OCI-LY7 (cell line): ENCODE measurements around the gene LAMA2. TPM values are rescaled to one million over a fixed set of nuclear protein-coding genes. Genes with fewer than 3 reads are reported as not detected.

ENCODE experiments used
- BruUV-seq: library from RNA; stranded (reverse); fragments of 400-500 nt; replicated peaks from 2 replicates; lab custom pipeline; 2021; lab: Mats Ljungman, UMichigan
- CTCF ChIA-PET: fragments of 300-600 bp; sonication (Branson Sonifier 250); formaldehyde crosslinking; loops from one replicate; lab custom pipeline; 2022; ENCODE audit warnings: antibody characterized with exemption; ENCODE audit not compliant: unreplicated experiment; lab: Charles Lee
- POLR2A ChIA-PET: fragments of 300-600 bp; sonication (Branson Sonifier 250); formaldehyde crosslinking; loops from one replicate; lab custom pipeline; 2022; ENCODE audit warnings: antibody characterized with exemption; lab: Charles Lee
- DNase-seq: peaks from one replicate; pipeline ENCODE4 v3.0.0-alpha.2; 2015; ENCODE audit warnings: low spot score
- H2AFZ ChIP-seq: fragments of 200-600 bp; sonication (generic), shearing (Covaris generic); 2 replicates; pipeline ENCODE4 v1.6.1; 2014; ENCODE audit warnings: mild to moderate bottlenecking, antibody characterized with exemption, low read length, moderate library complexity
- H3K27ac ChIP-seq: fragments of 200-600 bp; sonication (generic); 2 replicates; pipeline ENCODE4 v1.5.1; 2014; ENCODE audit warnings: mixed run types, low read depth, mild to moderate bottlenecking, moderate library complexity, low read length, inconsistent platforms; ENCODE audit not compliant: poor library complexity, severe bottlenecking
- H3K36me3 ChIP-seq: fragments of 200-600 bp; sonication (generic); 2 replicates; pipeline ENCODE4 v1.6.1; 2014; ENCODE audit warnings: mild to moderate bottlenecking, antibody characterized with exemption, low read length, moderate library complexity, mixed read lengths; ENCODE audit not compliant: insufficient read depth
- H3K4me1 ChIP-seq: fragments of 200-600 bp; sonication (generic); 2 replicates; pipeline ENCODE4 v1.5.1; 2014; ENCODE audit warnings: mild to moderate bottlenecking, low read length; ENCODE audit not compliant: insufficient read depth, poor library complexity, severe bottlenecking
- H3K4me2 ChIP-seq: fragments of 200-600 bp; sonication (generic); 2 replicates; pipeline ENCODE4 v1.6.1; 2014; ENCODE audit warnings: mild to moderate bottlenecking, low read length
- H3K4me3 ChIP-seq: fragments of 200-600 bp; sonication (generic); 2 replicates; pipeline ENCODE4 v1.5.1; 2014; ENCODE audit warnings: mild to moderate bottlenecking, low read depth, low read length; ENCODE audit not compliant: poor library complexity, severe bottlenecking
- H3K79me2 ChIP-seq: fragments of 200-600 bp; sonication (generic); 2 replicates; pipeline ENCODE4 v1.6.1; 2016; ENCODE audit warnings: low read depth, mild to moderate bottlenecking, low read length, moderate library complexity, mixed read lengths; ENCODE audit not compliant: insufficient read depth
- H3K9me2 ChIP-seq: fragments of 200-600 bp; sonication (generic); 2 replicates; pipeline ENCODE4 v1.6.1; 2016; ENCODE audit warnings: mild to moderate bottlenecking, low read length, mixed read lengths; ENCODE audit not compliant: insufficient read depth
- H3K9me3 ChIP-seq: fragments of 200-600 bp; sonication (generic); 2 replicates; pipeline ENCODE4 v1.6.1; 2014; ENCODE audit warnings: mild to moderate bottlenecking, mixed run types, low read length, mixed read lengths
- H4K20me1 ChIP-seq: fragments of 200-600 bp; sonication (generic); 2 replicates; pipeline ENCODE4 v1.6.1; 2014; ENCODE audit warnings: mild to moderate bottlenecking, antibody characterized with exemption, low read length, moderate library complexity, mixed read lengths; ENCODE audit not compliant: insufficient read depth
- CTCF ChIP-seq: fragments of 200-600 bp; sonication (generic); conservative IDR thresholded peaks from 2 replicates; pipeline ENCODE4 v1.5.1; 2014; ENCODE audit warnings: mild to moderate bottlenecking, antibody characterized with exemption, low read length, moderate library complexity, mixed read lengths
- EZH2phosphoT487 ChIP-seq: fragments of 200-600 bp; sonication (generic); IDR thresholded peaks from 2 replicates; pipeline ENCODE4 v1.6.1; 2018; ENCODE audit warnings: low read depth, borderline replicate concordance, mild to moderate bottlenecking, mixed run types, antibody characterized with exemption, low read length, moderate library complexity, mixed read lengths
- intact Hi-C: fragments of 100-400 bp; cut with micrococcal nuclease; formaldehyde crosslinking; loops from one replicate; pipeline ENCODE4 v1.10.0; 2022; ENCODE audit not compliant: unreplicated experiment
- total RNA-seq, 2 experiments: library from RNA; depleted of rRNA in 1 of 2; stranded (reverse); fragments of >200 nt in 1 of 2; shearing (Covaris generic) in 1 of 2; gene quantifications; 2 replicates each; pipeline ENCODE4 v1.2.3, GENCODE V29; 2014 to 2022

LAMA2 gene
- total RNA-seq, 2 experiments from 2014 or later = not detected

- no peak for DNase-seq
- no TSS peak for BruUV-seq
- TF ChIP-seq EZH2phosphoT487 (no peak), CTCF (no peak)
- Histone ChIP-seq H3K27ac (no peak overlapping the region), H2AFZ (no peak overlapping the region), H3K9me3 (no peaks in the 10 kb centered on the region), H3K9me2 (no peaks in the 10 kb centered on the region), H3K4me2 (no peak overlapping the region), H4K20me1 (no peaks in the 10 kb centered on the region), H3K4me3 (no peak overlapping the region), H3K4me1 (peaks cover 4% of the 10 kb centered on the region), H3K79me2 (no peaks in the 10 kb centered on the region), H3K36me3 (no peaks in the 10 kb centered on the region)
- CTCF ChIA-PET = no interaction called here
- POLR2A ChIA-PET = interaction anchor here (0.5 kb wide), 1 partner anchor 98 kb away, joined by 3 read pairs; no protein-coding TSS in a partner anchor
- intact Hi-C loops = no loop called here
These were observed 515.8 kb downstream of the LAMA2 start for GRCh38 chr6:129398764-129399163.

GRCh38 chr6:129402244-129402643, 519.3 kb downstream of the LAMA2 start:
- Histone ChIP-seq H3K4me2 (no peak overlapping the region), H3K36me3 (no peaks in the 10 kb centered on the region), H3K4me1 (no peaks in the 10 kb centered on the region), H3K79me2 (no peaks in the 10 kb centered on the region), H4K20me1 (no peaks in the 10 kb centered on the region), H3K27ac (no peak overlapping the region), H3K9me2 (no peaks in the 10 kb centered on the region), H3K4me3 (no peak overlapping the region), H3K9me3 (no peaks in the 10 kb centered on the region), H2AFZ (no peak overlapping the region)
- ChIA-PET CTCF (no interaction called here), POLR2A (interaction anchor here (0.7 to 0.9 kb wide), 2 partner anchors 24 to 980 kb away, joined by 4 to 5 read pairs; no protein-coding TSS in a partner anchor)
- intact Hi-C loops = no loop called here
- no TSS peak for BruUV-seq
- TF ChIP-seq CTCF = no peak
- no peak for TF ChIP-seq EZH2phosphoT487
- no peak for DNase-seq

DNA sequence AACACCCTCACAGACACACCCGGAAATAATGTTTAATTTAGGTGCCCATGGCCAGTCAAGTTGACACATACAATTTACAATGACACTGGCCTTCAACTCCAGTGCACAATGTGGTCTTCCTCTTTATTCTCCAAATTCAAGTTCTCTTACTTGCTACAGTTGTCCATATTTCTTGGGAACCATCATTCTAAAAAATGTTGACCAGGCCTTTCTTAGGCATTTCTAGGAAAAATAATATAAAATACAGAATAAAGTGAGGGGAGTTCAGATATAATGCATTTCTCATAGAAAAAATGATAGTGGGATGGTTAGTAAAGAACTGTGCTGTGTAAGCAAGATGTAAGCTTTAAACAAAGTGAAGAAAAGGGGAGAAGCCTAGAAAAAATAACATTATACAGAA, 528.2 kb downstream of the LAMA2 start:
- no peaks in the 10 kb centered on the region for H3K36me3 ChIP-seq
- ChIA-PET POLR2A (no interaction called here), CTCF (no interaction called here)
- no peak overlapping the region for H2AFZ ChIP-seq
- no peak for TF ChIP-seq EZH2phosphoT487
- no peak for TF ChIP-seq CTCF
- H4K20me1 ChIP-seq = no peaks in the 10 kb centered on the region
- no peaks in the 10 kb centered on the region for H3K79me2 ChIP-seq
- H3K27ac ChIP-seq = no peak overlapping the region
- H3K4me2 ChIP-seq = no peak overlapping the region
- no peaks in the 10 kb centered on the region for H3K4me1 ChIP-seq
- BruUV-seq = no TSS peak
- intact Hi-C loops = no loop called here
- no peaks in the 10 kb centered on the region for H3K9me3 ChIP-seq
- no peak for DNase-seq
- H3K4me3 ChIP-seq = no peak overlapping the region
- H3K9me2 ChIP-seq = no peaks in the 10 kb centered on the region
